GM19043 (cell line): ENCODE measurements around the gene PTCD2.

Experiments
- ATAC-seq: cut with Tn5 transposase; IDR thresholded peaks from one replicate; pipeline ENCODE4 v1.9.1; 2021; ENCODE audit warnings: low read depth; ENCODE audit not compliant: unreplicated experiment

PTCD2 gene

DNA sequence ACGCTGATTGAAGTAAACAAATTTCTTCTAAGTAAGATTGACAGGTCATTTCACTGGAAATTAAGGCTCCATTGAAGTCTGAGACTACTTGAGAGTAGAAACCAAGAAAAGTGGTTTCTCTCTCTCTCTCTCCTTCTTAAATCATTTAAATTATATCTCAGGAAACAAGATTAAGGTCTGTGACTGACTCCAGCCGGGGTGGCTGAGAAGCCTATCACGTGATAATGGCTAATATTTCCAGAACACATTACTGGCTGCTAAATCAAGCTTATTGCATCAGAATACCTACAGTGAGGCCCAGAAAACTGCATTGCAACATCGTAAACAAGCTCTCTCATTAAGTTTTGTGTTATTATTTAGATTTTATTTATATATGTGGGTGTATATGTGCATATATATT lies 88.4 kb downstream of the PTCD2 start:
- ATAC-seq = no peak

DNA sequence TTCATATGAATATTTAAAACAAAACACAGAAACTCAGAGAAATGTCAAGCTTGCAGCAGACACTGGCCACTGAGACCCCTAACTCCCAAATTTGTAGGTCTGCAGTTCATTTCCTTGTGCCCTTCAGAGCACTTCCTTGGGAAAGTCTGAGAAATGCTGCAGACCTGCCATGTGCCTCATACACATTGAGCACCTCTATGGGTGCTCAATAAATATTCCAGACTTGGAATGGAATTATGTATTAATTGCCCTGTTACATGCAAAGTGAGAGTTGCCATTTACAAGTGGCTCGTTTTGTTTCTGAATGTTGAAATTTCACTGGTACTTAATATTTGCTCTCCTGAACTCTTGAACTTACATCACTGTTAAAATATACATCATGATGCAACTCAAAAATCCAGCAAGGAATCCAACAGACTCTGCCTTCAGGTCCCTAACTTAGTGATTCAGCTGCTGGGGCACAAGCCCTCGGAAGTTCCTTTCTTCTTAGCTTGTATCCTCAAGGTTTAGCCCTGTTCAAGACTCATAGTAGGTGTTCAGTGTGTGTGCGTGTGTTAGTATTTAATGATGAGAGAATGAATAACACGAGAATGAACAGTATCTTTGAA lies 90.6 kb downstream of the PTCD2 start:
- no peak for ATAC-seq

DNA sequence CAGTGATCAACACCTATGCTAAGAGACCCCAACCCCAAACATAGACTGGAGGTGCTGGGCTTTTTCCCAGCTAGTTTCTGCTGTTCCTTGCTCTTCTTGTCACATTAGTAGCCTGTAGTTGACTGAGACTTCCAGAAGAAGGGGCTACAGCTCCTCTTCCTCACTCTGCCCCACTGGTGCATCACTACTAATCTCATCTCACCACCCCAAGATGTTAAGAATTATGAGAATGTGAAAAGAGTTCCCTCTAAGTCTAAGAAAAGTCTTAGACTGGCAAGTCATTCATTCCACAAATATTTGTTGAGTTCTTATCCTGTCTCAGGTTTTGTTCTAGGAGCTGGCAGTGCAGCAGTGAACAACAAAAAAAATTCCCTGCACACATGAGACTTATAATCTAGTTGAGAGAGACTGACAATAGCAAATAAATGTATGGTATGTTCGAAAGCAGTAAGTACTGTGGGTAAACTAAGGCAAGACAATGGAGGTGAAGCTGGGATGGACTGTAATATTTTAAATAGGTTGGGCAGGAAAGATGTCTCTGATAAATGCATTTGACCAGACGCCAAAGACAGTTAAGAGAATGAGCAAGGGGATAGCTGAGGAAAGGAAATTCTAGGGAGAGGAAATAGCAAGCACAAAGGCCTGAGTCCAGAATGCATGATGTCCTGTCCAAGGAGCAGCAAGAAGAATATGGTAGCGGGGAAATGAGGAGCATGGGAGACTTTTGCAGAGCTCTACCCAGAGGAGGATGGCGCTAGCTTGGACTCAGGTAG lies 92.3 kb downstream of the PTCD2 start:
- ATAC-seq = no peak

DNA sequence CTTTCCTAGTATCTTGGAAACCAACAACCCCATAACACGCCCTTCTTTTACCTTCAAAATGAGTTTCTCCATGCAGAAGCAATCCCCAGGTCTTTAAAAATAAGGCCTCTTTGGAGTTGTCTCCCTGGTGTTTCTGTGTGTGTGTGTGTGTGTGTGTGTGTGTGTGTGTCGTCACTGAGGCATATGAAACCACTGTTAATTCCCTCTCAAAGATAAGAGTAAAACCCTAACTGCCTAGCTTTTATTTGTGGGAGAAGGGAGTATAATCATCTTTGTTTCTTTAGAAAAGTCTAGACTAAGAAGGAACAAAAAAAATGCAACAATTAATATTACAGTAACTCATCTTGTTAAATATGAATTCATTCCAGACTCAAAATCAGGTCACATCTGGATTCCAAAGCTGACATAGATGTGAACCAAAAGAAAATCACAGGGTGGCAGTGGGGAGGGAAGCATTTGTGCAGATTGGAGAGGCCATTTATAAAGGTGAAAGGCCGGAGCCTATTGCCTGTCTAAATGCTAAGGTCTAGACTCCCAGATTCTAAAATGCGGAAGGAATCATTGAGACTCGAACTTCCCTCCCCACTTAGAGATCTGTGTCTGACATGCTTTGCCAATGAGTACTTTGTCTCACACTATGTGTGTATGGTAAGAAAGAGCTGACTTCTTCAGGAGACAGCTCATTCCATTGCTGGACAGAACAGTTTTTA lies 95.6 kb downstream of the PTCD2 start:
- no peak for ATAC-seq

DNA sequence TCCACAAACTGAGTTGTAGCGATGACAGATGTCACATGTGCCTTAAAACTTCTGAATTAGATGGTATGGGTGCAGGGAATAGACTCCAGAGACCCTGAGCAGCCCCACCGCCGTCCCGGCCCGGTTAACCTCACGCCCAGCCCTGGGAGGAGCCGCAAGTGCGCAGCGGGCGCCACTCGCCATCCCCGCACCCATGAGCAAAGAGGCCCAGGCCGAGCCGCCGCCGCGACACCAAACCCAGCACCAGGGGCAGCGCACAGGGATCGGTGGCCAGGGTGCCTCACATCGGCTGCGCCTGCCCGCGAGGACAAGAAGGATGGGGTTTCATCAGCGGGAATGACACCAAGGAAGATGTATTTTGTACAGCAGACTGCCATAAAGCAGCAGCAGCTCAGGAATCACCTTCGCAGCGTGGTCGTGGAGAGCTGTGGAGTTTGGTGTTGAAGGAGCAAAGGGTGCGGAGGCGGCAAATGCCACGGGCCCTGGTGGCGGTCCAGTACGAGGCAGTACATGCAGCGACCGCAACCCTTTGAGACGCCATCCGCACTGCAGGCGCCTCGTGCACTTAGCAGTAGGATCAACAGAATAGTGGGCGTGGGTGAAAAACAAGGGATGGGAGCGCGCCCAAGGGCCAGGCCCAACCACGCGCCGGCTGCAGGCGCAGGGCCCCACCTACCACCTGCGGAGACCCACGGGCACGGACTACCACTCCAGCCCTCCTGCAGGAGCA lies 97.3 kb downstream of the PTCD2 start:
- ATAC-seq = no peak
